Measurements from ENCODE around the gene LASP1NB.
"Not testable (repeated sequence)": the region's sequence is repeated elsewhere in the genome, so short reads cannot be mapped to it uniquely, and the experiment has no call there.

LASP1NB gene

GRCh38 chr17:38906460-38907228 lies 18.8 kb upstream of the LASP1NB start:
- no peaks in the 10 kb centered on the region for H3K27me3 Mint-ChIP-seq
- no peaks in the 10 kb centered on the region for H3K9me3 Mint-ChIP-seq
- peaks cover 40% of the 10 kb centered on the region for H3K4me1 Mint-ChIP-seq
- H3K27ac Mint-ChIP-seq, result peak overlapping the region; percentile 70
- H3K36me3 Mint-ChIP-seq, result no peaks in the 10 kb centered on the region
- H3K4me3 Mint-ChIP-seq, result no peak overlapping the region

GRCh38 chr17:38907930-38908675 lies 17.3 kb upstream of the LASP1NB start:
- no peaks in the 10 kb centered on the region for H3K36me3 Mint-ChIP-seq
- H3K4me1 Mint-ChIP-seq, result peaks cover 33% of the 10 kb centered on the region
- no peaks in the 10 kb centered on the region for H3K27me3 Mint-ChIP-seq
- H3K27ac Mint-ChIP-seq, result peak overlapping the region; percentile 74
- no peak overlapping the region for H3K4me3 Mint-ChIP-seq
- H3K9me3 Mint-ChIP-seq, result no peaks in the 10 kb centered on the region

GRCh38 chr17:38908676-38909181 lies 16.7 kb upstream of the LASP1NB start:
- H3K27ac Mint-ChIP-seq, result peak overlapping the region; percentile 74
- H3K4me1 Mint-ChIP-seq, result peaks cover 27% of the 10 kb centered on the region
- H3K36me3 Mint-ChIP-seq, result no peaks in the 10 kb centered on the region
- H3K9me3 Mint-ChIP-seq, result no peaks in the 10 kb centered on the region
- no peaks in the 10 kb centered on the region for H3K27me3 Mint-ChIP-seq
- no peak overlapping the region for H3K4me3 Mint-ChIP-seq

GRCh38 chr17:38910325-38910724 lies 15.1 kb upstream of the LASP1NB start:
- H3K36me3 Mint-ChIP-seq, result no peaks in the 10 kb centered on the region
- H3K27ac Mint-ChIP-seq, result peak overlapping the region; percentile 31
- H3K4me1 Mint-ChIP-seq, result peaks cover 19% of the 10 kb centered on the region
- H3K9me3 Mint-ChIP-seq, result no peaks in the 10 kb centered on the region
- no peaks in the 10 kb centered on the region for H3K27me3 Mint-ChIP-seq
- H3K4me3 Mint-ChIP-seq, result no peak overlapping the region

GRCh38 chr17:38911081-38911730 lies 14.2 kb upstream of the LASP1NB start:
- Mint-ChIP-seq H3K27me3 (no peaks in the 10 kb centered on the region), H3K9me3 (no peaks in the 10 kb centered on the region), H3K4me1 (peaks cover 10% of the 10 kb centered on the region), H3K36me3 (peaks cover 3% of the 10 kb centered on the region), H3K4me3 (no peak overlapping the region), H3K27ac (peak overlapping the region; percentile 46)

GRCh38 chr17:38911731-38912081 lies 13.7 kb upstream of the LASP1NB start:
- H3K27me3 Mint-ChIP-seq, H3K4me1 Mint-ChIP-seq, H3K36me3 Mint-ChIP-seq, H3K4me3 Mint-ChIP-seq, H3K9me3 Mint-ChIP-seq: not testable (repeated sequence)
- peak overlapping the region; percentile 46 for H3K27ac Mint-ChIP-seq

- Mint-ChIP-seq H3K9me3 (no peaks in the 10 kb centered on the region), H3K36me3 (peaks cover 7% of the 10 kb centered on the region), H3K27ac (peak overlapping the region; percentile 46), H3K4me1 (peaks cover 12% of the 10 kb centered on the region), H3K27me3 (no peaks in the 10 kb centered on the region), H3K4me3 (no peak overlapping the region)
These were observed 13.1 kb upstream of the LASP1NB start for GRCh38 chr17:38912221-38912813.

GRCh38 chr17:38914741-38915638 lies 10.4 kb upstream of the LASP1NB start:
- no peak overlapping the region for H3K4me3 Mint-ChIP-seq
- no peaks in the 10 kb centered on the region for H3K27me3 Mint-ChIP-seq
- H3K36me3 Mint-ChIP-seq, result peaks cover 7% of the 10 kb centered on the region

GRCh38 chr17:38915639-38915995 lies 9.8 kb upstream of the LASP1NB start:
- Mint-ChIP-seq H3K4me1 (peaks cover 6% of the 10 kb centered on the region), H3K4me3 (no peak overlapping the region), H3K36me3 (peaks cover 7% of the 10 kb centered on the region)

More at GRCh38 chr17:38914741-38915638, 10.4 kb upstream of the LASP1NB start:
- peaks cover 6% of the 10 kb centered on the region for H3K4me1 Mint-ChIP-seq
- peak overlapping the region; percentile 62 for H3K27ac Mint-ChIP-seq
- no peaks in the 10 kb centered on the region for H3K9me3 Mint-ChIP-seq

GRCh38 chr17:38916771-38917170 lies 8.6 kb upstream of the LASP1NB start:
- Mint-ChIP-seq H3K27me3 (no peaks in the 10 kb centered on the region), H3K27ac (peak overlapping the region; percentile 61), H3K9me3 (no peaks in the 10 kb centered on the region), H3K36me3 (peaks cover 7% of the 10 kb centered on the region), H3K4me3 (no peak overlapping the region), H3K4me1 (peaks cover 10% of the 10 kb centered on the region)

More at GRCh38 chr17:38915639-38915995, 9.8 kb upstream of the LASP1NB start:
- no peaks in the 10 kb centered on the region for H3K27me3 Mint-ChIP-seq
- peak overlapping the region; percentile 81 for H3K27ac Mint-ChIP-seq
- no peaks in the 10 kb centered on the region for H3K9me3 Mint-ChIP-seq

GRCh38 chr17:38917259-38917658 lies 8.2 kb upstream of the LASP1NB start:
- Mint-ChIP-seq H3K27ac (peak overlapping the region; percentile 61), H3K36me3 (peaks cover 7% of the 10 kb centered on the region), H3K27me3 (no peaks in the 10 kb centered on the region), H3K4me3 (no peak overlapping the region), H3K4me1 (peaks cover 14% of the 10 kb centered on the region), H3K9me3 (no peaks in the 10 kb centered on the region)

- peaks cover 7% of the 10 kb centered on the region for H3K36me3 Mint-ChIP-seq
- H3K9me3 Mint-ChIP-seq, result no peaks in the 10 kb centered on the region
- H3K27ac Mint-ChIP-seq, result peak overlapping the region; percentile 32
- no peaks in the 10 kb centered on the region for H3K27me3 Mint-ChIP-seq
- peaks cover 14% of the 10 kb centered on the region for H3K4me1 Mint-ChIP-seq
- no peak overlapping the region for H3K4me3 Mint-ChIP-seq
These were observed 7.1 kb upstream of the LASP1NB start for GRCh38 chr17:38918129-38918913.

- Mint-ChIP-seq H3K27ac (no peak overlapping the region), H3K4me1 (peaks cover 14% of the 10 kb centered on the region), H3K27me3 (no peaks in the 10 kb centered on the region), H3K36me3 (peaks cover 7% of the 10 kb centered on the region), H3K4me3 (no peak overlapping the region), H3K9me3 (no peaks in the 10 kb centered on the region)
These were observed 6.5 kb upstream of the LASP1NB start for GRCh38 chr17:38918916-38919315.
